Activated gamma-delta T cell treated with Interleukin-2 at 50 U/mL for 16 hours (primary cell): ENCODE results near the gene POTEI.
"Not testable (repeated sequence)": the region's sequence is repeated elsewhere in the genome, so short reads cannot be mapped to it uniquely, and the experiment has no call there.

ENCODE experiments used
- DNase-seq: peaks from one replicate; pipeline ENCODE4 v3.0.0-alpha.2; 2020

Gene POTEI

GRCh38 chr2:130509228-130509627 lies at the start of gene POTEI:
Gene POTEI (minus strand): TSS chr2:130509328. CDS start chr2:130509235, 93 bp downstream.
- DNase-seq: not testable (repeated sequence)

DNA sequence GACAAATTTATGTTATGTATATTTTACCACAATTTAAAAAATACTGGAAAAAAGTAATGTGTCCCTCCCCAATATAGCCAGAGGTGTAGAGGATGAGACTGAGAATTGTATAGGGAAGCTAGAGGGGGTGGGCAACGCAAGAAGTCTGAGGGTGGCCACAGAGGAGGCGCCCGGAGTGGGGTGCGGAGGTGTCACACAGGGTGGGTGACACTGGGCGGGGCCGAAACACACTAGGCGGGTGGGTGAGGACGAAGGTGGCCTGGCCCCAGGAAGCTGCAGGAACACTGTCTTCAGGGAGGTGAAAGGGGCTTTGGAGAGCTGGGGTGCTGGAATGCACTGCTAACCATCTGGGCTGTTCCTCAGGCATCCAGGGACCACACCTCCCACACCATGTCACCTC lies 47.3 kb upstream of the POTEI start:
- not testable (repeated sequence) for DNase-seq

DNA sequence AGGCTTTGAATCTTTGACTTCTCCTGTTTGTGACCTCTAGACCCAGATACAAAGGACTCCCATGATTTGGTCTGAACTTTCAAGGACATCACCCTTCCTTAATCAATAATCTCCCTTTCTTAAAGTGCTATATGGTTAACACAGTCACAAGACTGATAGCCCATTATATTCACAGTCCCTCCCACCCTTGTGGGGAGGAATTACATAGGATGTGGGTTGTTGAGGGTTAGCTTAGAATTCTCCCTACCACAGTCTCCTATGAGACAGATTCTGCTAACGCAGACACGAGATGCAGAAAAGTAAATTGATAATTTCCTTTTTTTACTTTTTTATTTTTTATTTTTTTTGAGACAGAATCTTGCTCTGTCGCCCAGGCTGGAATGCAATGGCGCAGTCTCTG lies 45.0 kb upstream of the POTEI start:
- DNase-seq: not testable (repeated sequence)

DNA sequence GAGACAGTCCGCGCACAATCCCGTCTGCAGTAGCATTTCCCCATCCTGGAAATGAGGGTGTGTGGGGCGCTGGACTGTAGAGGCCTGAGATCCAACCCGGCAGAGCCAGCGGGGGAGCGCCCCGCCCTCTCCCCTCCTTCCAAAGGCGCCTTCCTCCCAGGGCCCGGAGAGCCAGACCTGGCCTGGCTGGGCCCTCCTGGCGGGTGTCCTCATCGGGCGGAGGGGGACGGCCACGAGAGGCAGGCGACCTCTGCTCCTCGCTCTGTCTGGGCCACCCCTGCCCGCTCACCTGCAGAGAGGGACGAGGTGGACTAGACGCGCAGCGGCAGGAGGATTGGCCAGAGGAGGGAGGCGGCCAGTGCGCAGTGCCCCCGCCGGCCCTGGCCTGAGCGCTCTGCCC lies 40.3 kb upstream of the POTEI start:
- DNase-seq: not testable (repeated sequence)

GRCh38 chr2:130548418-130548817 lies 39.3 kb upstream of the POTEI start:
- not testable (repeated sequence) for DNase-seq

- DNase-seq: not testable (repeated sequence)
Measured at GRCh38 chr2:130544978-130545377, 35.9 kb upstream of the POTEI start.

DNA sequence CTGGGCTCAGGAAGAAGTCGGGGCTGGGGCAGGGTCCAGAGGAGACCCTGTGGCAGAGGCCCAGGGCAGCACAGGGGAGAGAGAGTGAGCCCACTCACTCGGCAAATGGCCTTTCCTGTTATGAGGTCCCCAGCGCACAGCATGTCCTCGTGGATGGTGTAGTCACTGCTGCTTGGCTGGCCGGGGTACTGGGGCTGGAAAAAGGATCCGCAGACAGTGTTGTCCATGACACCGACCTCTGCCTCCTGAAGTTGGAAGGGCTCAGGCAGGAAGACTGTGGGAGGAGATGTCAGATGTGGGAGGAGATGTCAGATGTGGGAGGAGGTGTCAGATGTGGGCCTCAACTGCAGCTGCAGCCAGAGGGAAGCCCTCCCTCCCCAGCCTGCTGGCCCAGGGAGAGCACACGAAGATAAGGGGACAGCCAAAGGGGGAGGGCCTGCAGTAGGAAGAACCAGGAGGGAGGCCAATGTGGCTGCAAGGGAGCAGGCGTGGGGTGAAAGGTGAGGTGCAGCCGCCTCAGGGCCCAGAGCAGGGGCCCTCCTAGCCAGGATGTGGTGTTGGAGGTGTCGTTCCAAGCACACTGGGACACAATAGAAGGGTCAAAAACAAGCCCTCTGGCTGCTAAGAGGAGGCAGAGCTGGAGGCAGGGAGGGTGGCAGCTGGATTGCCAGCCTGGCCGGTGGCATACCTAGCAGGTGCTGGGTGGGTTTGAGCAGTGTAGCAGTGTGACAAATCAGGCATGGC lies 34.8 kb upstream of the POTEI start:
- DNase-seq: not testable (repeated sequence)

- not testable (repeated sequence) for DNase-seq
Measured at GRCh38 chr2:130542789-130543188, 33.7 kb upstream of the POTEI start.

DNA sequence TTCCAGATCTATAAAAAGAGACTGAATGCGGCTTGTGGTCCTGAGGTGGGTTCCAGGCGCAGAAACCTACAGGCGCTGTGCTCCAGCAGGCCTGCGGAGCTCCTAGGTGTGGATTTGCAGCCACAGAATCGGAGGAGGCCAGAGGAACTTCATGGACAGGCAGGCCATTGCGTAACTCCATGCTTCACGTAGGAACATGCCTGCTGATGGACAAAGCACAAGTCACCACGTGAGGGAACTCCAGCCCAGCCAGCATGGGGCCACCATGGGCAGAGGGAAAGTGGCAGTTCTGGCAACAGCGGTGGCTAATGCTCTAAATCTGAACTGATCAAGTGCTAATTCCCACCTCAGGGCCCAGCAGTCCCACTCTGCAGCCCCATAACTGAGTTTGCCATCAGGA lies 29.1 kb upstream of the POTEI start:
- DNase-seq: not testable (repeated sequence)

- not testable (repeated sequence) for DNase-seq
Measured at GRCh38 chr2:130536654-130537053, 27.5 kb upstream of the POTEI start.

DNA sequence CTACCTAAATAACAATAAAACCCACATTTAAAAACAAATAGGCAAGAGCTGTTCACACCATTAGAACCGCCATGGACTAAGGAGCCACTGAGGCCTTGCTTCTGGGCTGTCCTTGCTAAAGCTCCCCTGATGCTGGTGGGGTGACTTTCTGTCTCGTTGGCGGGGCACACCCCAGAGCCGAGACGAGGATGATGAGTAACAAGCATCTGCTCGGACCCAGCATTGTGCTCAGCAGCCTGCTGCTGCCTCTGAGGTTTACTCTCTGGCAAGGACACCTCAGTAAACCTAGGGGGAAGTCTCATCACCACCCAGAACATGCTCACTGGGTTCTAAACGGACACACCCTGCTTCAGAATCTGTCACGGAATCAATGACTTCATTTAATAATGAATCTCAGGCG lies 22.5 kb upstream of the POTEI start:
- not testable (repeated sequence) for DNase-seq

- DNase-seq: not testable (repeated sequence)
Measured at GRCh38 chr2:130531225-130531624, 22.1 kb upstream of the POTEI start.

- not testable (repeated sequence) for DNase-seq
Measured at GRCh38 chr2:130530212-130530611, 21.1 kb upstream of the POTEI start.

- DNase-seq: not testable (repeated sequence)
Measured at GRCh38 chr2:130529545-130529944, 20.4 kb upstream of the POTEI start.

DNA sequence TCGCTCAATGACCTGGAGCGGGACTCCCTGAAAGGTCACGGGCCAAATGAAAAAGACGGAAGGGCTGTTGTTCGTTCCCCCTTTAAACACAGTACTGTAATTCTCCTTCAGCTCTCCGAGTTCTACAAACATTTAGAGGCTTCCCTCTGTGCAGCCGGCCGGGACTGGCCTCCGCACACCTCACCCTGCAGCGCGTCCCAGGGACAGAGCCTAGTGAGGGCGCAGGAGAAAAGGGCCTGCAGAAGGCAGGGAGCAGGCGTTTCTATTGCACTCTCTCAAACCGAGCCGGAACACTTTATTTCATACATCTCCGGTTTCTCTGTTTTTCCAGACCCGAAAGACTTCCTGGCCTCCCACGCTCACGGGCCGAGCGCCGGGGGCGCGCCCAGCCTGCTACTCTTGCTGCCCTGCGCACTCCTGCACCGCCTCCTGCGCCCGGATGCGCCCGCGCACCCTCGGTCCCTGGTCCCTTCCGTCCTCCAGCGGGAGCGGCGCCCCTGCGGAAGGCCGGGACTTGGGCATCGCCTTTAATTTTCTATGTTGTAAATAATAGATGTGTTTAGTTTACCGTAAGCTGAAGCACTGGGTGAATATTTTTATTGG lies 18.3 kb upstream of the POTEI start:
- DNase-seq: not testable (repeated sequence)

- not testable (repeated sequence) for DNase-seq
Measured at GRCh38 chr2:130522390-130522789, 13.3 kb upstream of the POTEI start.

GRCh38 chr2:130520992-130521391 lies 11.9 kb upstream of the POTEI start, which contains the start of gene CFC1B:
Gene CFC1B (plus strand): TSS chr2:130521222. CDS start chr2:130521485, 263 bp downstream.
- not testable (repeated sequence) for DNase-seq

GRCh38 chr2:130518516-130519106 lies 9.5 kb upstream of the POTEI start:
- DNase-seq: not testable (repeated sequence)

- DNase-seq: not testable (repeated sequence)
Measured at GRCh38 chr2:130511747-130512451, 2.8 kb upstream of the POTEI start.

DNA sequence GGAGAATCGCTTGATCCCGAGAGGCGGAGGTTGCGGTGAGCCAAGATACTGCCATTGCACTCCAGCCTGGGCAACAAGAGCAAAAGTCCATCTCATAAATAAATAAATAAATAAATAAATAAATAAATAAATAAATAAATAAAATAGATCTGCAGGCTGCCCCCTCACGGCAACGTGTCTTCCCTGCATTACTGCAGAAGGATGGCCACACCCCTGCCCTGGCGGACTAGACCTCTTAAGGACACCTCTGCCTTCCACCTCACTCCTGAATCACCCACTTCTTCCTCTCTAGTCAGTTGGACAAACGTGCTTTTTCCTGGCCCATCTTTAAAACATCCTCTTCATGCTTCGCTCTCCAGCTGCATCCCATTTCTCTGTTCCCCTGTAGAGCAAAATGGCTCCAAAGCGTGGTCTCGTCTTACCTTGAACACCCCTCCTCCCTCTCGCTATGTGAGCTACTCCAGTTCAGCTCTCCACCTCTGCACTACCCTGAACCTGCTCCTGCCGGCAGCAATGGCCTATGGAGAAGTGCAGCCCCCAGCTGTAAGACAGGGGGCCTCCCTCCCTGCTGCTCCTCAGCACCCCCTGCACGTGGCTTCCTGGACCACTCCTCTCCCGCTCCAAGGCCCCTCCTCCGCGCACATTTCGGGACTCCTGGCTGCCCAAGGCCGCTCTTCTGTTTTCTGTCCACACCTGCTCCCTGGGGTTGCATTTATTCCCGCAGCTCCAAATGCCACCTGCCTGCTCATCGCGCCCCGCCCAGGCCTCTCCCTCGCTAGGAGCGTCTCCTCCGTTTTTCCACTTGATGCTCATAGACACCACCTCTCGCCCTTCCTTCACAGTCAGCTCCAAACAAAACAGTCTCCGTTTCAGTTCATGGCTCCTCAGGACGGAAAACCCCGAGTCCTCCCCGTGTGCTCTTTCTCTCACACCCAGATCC lies 1.9 kb upstream of the POTEI start:
- DNase-seq: not testable (repeated sequence)

- not testable (repeated sequence) for DNase-seq
Measured at GRCh38 chr2:130491073-130491472, 18.1 kb downstream of the POTEI start.

DNA sequence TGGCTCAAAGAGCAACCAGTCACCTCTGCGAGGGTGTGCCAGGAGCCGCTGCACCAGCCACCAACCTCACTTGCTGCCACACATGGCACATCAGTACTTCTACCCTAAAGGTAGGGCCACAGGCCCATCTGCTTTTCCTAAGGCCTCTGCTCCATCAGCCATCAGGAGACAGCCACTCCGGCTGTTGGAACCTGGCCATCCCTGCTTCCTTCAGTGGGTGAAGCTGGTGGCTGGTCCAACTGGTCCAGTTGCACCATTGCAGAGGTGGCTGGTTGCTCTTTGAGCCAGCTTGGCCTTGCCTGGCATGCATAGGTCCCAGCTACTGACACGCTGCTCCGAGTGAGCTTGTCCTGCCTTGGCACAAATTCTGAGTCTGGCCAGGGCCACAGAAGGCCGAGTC lies 53.7 kb downstream of the POTEI start:
- not testable (repeated sequence) for DNase-seq
